Measurements from ENCODE around the gene TOX2. TPM values are rescaled to one million over a fixed set of nuclear protein-coding genes. Genes with fewer than 3 reads are reported as not detected.
A peak's percentile ranks its signal among the peaks of the same experiment; 100 is the strongest.

The TOX2 gene
- total RNA-seq, 1 experiment from 2014 or later = 117 TPM

GRCh38 chr20:43944653-43945235 is 30.1 kb downstream of the TOX2 start:
- intact Hi-C loops (cut with micrococcal nuclease; ENCODE audit: unreplicated experiment) = no loop called here
- DNase-seq (ENCODE audit: low spot score) = no peak
- Histone ChIP-seq H3K4me3 (ENCODE audit: low read depth, low read length, poor library complexity, severe bottlenecking) (no peak overlapping the region), H3K36me3 (ENCODE audit: insufficient read depth, low read length, poor library complexity, severe bottlenecking) (no peaks in the 10 kb centered on the region), H3K9me3 (ENCODE audit: low read depth, low read length, poor library complexity, severe bottlenecking) (no peaks in the 10 kb centered on the region), H3K27me3 (replicated peaks; ENCODE audit: insufficient read depth, low read depth, low read length, poor library complexity) (no peaks in the 10 kb centered on the region), H3K4me1 (ENCODE audit: insufficient read depth, low read length, poor library complexity, severe bottlenecking) (peaks cover 92% of the 10 kb centered on the region), H3K27ac (ENCODE audit: low read depth, low read length, poor library complexity, severe bottlenecking) (peak overlapping the region; percentile 77)
- TF ChIP-seq CTCF (conservative IDR thresholded peaks at IDR 0.05; ENCODE audit: low read depth, low read length) (no peak), EZH2 (IDR thresholded peaks at IDR 0.05; ENCODE audit: borderline replicate concordance, low read depth, low read length, poor library complexity, severe bottlenecking) (no peak)
- BruUV-seq (replicated peaks) = no TSS peak
- CTCF ChIA-PET = no interaction called here
- POLR2A ChIA-PET (ENCODE audit: low non-redundant PET) = no interaction called here

- TF ChIP-seq CTCF (conservative IDR thresholded peaks at IDR 0.05; ENCODE audit: low read depth, low read length) (no peak), EZH2 (IDR thresholded peaks at IDR 0.05; ENCODE audit: borderline replicate concordance, low read depth, low read length, poor library complexity, severe bottlenecking) (no peak)
- DNase-seq (ENCODE audit: low spot score) = no peak
- ChIA-PET CTCF (no interaction called here), POLR2A (ENCODE audit: low non-redundant PET) (no interaction called here)
- Histone ChIP-seq H3K9me3 (ENCODE audit: low read depth, low read length, poor library complexity, severe bottlenecking) (no peaks in the 10 kb centered on the region), H3K4me1 (ENCODE audit: insufficient read depth, low read length, poor library complexity, severe bottlenecking) (peaks cover 84% of the 10 kb centered on the region), H3K27ac (ENCODE audit: low read depth, low read length, poor library complexity, severe bottlenecking) (no peak overlapping the region), H3K27me3 (replicated peaks; ENCODE audit: insufficient read depth, low read depth, low read length, poor library complexity) (no peaks in the 10 kb centered on the region), H3K4me3 (ENCODE audit: low read depth, low read length, poor library complexity, severe bottlenecking) (no peak overlapping the region), H3K36me3 (ENCODE audit: insufficient read depth, low read length, poor library complexity, severe bottlenecking) (no peaks in the 10 kb centered on the region)
- no TSS peak for BruUV-seq (replicated peaks)
- intact Hi-C loops (cut with micrococcal nuclease; ENCODE audit: unreplicated experiment) = no loop called here
Observed at GRCh38 chr20:43945391-43946205, 30.9 kb downstream of the TOX2 start.

GRCh38 chr20:43946206-43946491 is 31.5 kb downstream of the TOX2 start:
- no peaks in the 10 kb centered on the region for H3K27me3 ChIP-seq (replicated peaks; ENCODE audit: insufficient read depth, low read depth, low read length, poor library complexity)
- ChIA-PET POLR2A (ENCODE audit: low non-redundant PET) (no interaction called here), CTCF (no interaction called here)
- H3K36me3 ChIP-seq (ENCODE audit: insufficient read depth, low read length, poor library complexity, severe bottlenecking) = no peaks in the 10 kb centered on the region
- no peak overlapping the region for H3K27ac ChIP-seq (ENCODE audit: low read depth, low read length, poor library complexity, severe bottlenecking)
- H3K9me3 ChIP-seq (ENCODE audit: low read depth, low read length, poor library complexity, severe bottlenecking) = no peaks in the 10 kb centered on the region
- H3K4me1 ChIP-seq (ENCODE audit: insufficient read depth, low read length, poor library complexity, severe bottlenecking) = peaks cover 79% of the 10 kb centered on the region
- no peak overlapping the region for H3K4me3 ChIP-seq (ENCODE audit: low read depth, low read length, poor library complexity, severe bottlenecking)
- DNase-seq (ENCODE audit: low spot score) = no peak
- no TSS peak for BruUV-seq (replicated peaks)
- intact Hi-C loops (cut with micrococcal nuclease; ENCODE audit: unreplicated experiment) = no loop called here
- no peak for TF ChIP-seq CTCF (conservative IDR thresholded peaks at IDR 0.05; ENCODE audit: low read depth, low read length)
- TF ChIP-seq EZH2 (IDR thresholded peaks at IDR 0.05; ENCODE audit: borderline replicate concordance, low read depth, low read length, poor library complexity, severe bottlenecking) = no peak

Data from A673 (cell line).